ENCODE measurements around the gene CCDC188. TPM values are rescaled to one million over a fixed set of nuclear protein-coding genes. Genes with fewer than 3 reads are reported as not detected.

CCDC188 gene
- total RNA-seq, 6 experiments from 2014 or later = not detected

DNA sequence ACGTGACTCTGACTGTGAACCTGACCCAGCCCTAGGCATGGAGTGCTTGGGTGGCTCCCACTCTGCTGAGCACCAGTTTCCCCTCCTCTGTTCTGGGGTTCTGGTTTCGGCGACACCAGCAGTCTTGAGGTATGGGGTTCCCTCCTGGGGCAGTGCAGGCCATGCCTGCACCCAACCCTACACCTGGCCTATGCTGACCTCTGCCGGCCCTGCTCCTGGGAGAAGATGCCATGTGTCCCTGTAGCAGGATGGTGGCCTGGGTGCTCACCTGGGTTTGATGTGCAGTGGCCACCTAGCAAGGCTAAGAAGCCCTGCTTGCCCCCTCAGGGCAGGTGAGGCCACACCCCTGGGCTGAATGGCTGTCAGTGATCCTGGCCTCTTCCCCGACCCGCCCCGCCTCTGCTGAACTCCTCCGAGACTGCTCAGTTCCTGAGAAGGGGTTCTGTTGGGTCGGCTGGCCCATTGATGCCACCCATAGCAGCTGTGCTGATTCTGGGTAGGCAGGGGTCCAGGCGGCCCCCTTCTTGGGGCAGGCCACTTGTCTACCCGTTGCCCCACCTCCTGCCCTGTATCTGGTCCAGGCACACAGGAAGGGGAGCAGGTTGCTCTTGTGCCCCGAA, 16.8 kb downstream of the CCDC188 start:
- TF ChIP-seq POLR2A (IDR thresholded peaks at IDR 0.05) = no peak
- TF ChIP-seq, protein P1, sequence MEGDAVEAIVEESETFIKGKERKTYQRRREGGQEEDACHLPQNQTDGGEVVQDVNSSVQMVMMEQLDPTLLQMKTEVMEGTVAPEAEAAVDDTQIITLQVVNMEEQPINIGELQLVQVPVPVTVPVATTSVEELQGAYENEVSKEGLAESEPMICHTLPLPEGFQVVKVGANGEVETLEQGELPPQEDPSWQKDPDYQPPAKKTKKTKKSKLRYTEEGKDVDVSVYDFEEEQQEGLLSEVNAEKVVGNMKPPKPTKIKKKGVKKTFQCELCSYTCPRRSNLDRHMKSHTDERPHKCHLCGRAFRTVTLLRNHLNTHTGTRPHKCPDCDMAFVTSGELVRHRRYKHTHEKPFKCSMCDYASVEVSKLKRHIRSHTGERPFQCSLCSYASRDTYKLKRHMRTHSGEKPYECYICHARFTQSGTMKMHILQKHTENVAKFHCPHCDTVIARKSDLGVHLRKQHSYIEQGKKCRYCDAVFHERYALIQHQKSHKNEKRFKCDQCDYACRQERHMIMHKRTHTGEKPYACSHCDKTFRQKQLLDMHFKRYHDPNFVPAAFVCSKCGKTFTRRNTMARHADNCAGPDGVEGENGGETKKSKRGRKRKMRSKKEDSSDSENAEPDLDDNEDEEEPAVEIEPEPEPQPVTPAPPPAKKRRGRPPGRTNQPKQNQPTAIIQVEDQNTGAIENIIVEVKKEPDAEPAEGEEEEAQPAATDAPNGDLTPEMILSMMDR (IDR thresholded peaks at IDR 0.05) = no peak
- Histone ChIP-seq H3K36me3 (no peaks in the 10 kb centered on the region), H3K27me3 (no peaks in the 10 kb centered on the region), H3K4me3 (no peak overlapping the region), H3K9me3 (no peaks in the 10 kb centered on the region), H3K4me1 (peaks cover 0 to 19% (median 9%) of the 10 kb centered on the region in 4 donors), H3K27ac (no peak overlapping the region)
- DNase-seq (no peak), ATAC-seq (no peak)
- no CpG with 5 or more reads among the region's 12 CpGs for WGBS (ENCODE audit: insufficient coverage, low coverage, low lambda C conversion rate, missing lambda C conversion rate)
- intact Hi-C loops (cut with DNase I) = no loop called here

DNA sequence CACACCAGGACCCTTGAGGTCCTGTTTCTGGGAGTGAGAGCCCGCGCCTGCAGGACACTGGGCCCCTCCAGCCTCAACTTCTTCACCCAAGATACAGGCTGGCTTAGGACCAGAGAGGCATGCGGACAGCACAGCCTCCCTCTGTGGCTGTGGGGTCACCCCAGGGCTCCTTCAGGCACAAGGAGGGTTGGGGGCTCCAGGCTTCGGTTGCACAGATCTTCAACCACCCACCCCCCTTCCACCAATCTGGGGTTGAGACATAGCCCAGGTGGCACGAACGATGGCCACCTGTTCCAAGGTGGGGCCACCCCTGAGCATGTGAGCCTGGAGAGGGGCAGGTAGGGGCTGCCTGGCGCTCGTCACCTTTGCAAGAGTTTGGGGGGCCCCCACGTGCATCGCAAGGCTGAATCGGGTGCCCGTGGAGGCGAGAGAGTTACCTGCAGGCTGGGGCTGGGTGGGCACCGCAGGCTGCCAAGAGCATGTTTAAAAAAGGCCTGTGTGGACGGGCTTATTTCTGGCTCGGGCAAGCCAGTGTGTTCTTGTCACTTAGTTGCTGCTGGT, 18.1 kb downstream of the CCDC188 start:
- peaks cover 0 to 29% (median 14%) of the 10 kb centered on the region in 4 donors for H3K4me1 ChIP-seq
- TF ChIP-seq, protein P1 (IDR thresholded peaks at IDR 0.05) = no peak
- TF ChIP-seq POLR2A (IDR thresholded peaks at IDR 0.05) = no peak
- H3K27ac ChIP-seq = no peak overlapping the region
- intact Hi-C loops (cut with DNase I) = no loop called here
- 80% methylated on average over 2 of the region's 16 CpGs for WGBS (ENCODE audit: insufficient coverage, low coverage, low lambda C conversion rate, missing lambda C conversion rate)
- H3K9me3 ChIP-seq = no peaks in the 10 kb centered on the region
- no peaks in the 10 kb centered on the region for H3K27me3 ChIP-seq
- ATAC-seq = no peak
- no peaks in the 10 kb centered on the region for H3K36me3 ChIP-seq
- H3K4me3 ChIP-seq = peak overlapping the region; percentile 53 to 96 (median 87)
- DNase-seq = no peak

DNA sequence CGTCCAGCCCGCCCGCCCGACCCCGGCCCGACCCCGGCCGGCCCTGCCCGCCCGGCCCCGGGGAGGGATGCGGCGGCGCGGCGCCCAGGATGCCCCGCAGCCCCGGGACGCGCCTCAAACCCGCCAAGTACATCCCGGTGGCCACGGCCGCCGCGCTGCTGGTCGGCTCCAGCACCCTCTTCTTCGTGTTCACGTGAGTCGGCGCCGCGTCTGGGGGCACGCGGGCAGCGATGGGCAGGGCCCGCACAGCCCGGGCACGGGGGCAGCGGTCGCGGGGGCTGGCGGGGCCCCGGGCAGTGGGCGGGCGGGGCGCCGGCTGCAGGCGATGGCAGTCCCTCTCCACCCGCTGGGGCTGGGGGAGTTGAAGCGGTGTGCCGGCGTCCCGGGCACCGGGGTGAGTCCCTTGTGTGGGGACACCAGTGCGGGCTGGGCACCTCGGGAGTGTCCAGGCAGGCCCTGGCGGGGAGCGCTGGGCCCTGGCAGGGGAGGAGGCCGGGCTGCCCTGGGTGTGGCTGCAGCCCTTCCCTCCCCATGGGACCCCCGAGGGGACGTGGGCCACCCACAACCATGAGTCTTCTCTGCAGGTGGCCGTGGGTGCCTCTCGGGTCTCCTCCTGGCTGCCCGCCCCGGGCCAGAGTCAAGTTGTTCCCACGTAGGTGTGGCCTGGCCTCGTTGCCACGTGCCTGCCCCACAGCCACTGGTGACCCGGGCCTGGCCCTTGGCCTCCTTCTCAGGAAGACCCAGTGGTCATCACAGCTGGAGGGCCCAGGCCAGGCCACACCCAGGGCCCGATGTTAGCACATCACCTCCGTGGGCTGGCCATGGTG, 18.8 kb downstream of the CCDC188 start:
- H3K27ac ChIP-seq = peak overlapping the region in 2 of 3 donors; percentile 2 to 21
- H3K4me3 ChIP-seq = peak overlapping the region; percentile 53 to 96 (median 87)
- peaks cover 0 to 29% (median 14%) of the 10 kb centered on the region in 4 donors for H3K4me1 ChIP-seq
- peak in 3 of 4 donors; percentile 6 to 14 (median 8) for ATAC-seq
- TF ChIP-seq, protein P1 (IDR thresholded peaks at IDR 0.05) = no peak
- TF ChIP-seq POLR2A (IDR thresholded peaks at IDR 0.05) = no peak
- H3K9me3 ChIP-seq = no peaks in the 10 kb centered on the region
- peak in 2 of 3 donors; percentile 57 to 68 for DNase-seq
- H3K36me3 ChIP-seq = no peaks in the 10 kb centered on the region
- intact Hi-C loops (cut with DNase I) = no loop called here
- WGBS (ENCODE audit: insufficient coverage, low coverage, low lambda C conversion rate, missing lambda C conversion rate) = 0% methylated on average over 4 of the region's 72 CpGs
- no peaks in the 10 kb centered on the region for H3K27me3 ChIP-seq

DNA sequence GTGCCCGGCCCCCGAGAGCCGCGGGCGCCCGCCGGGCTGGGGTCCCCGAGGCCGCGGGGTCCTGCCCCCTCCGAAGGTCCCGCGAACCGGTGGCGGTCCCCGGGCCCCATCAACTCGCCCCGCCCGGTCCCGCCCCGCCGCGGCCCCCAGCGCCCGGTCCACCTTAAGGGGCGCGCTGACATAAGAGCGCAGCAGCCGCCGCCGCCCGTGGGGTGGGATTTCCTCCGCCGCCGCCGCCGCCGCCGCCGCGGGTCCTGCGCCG, 19.3 kb downstream of the CCDC188 start, which contains the start of gene ZDHHC8:
ZDHHC8 (plus strand) TSS at position 208 of the 262 bp plus-strand sequence. CDS start 144 bp downstream, outside the sequence.
- WGBS (ENCODE audit: insufficient coverage, low coverage, low lambda C conversion rate, missing lambda C conversion rate) = no CpG with 5 or more reads among the region's 43 CpGs
- DNase-seq = peak in 1 of 3 donors; percentile 52
- peaks cover 0 to 32% (median 15%) of the 10 kb centered on the region in 4 donors for H3K4me1 ChIP-seq
- no peaks in the 10 kb centered on the region for H3K9me3 ChIP-seq
- H3K4me3 ChIP-seq = peak within 1 kb of the TSS; percentile 54 to 96 (median 87)
- intact Hi-C loops (cut with DNase I) = no loop called here
- peak; percentile 38 to 59 (median 42) for ATAC-seq
- H3K36me3 ChIP-seq = no peaks in the 10 kb centered on the region
- no peaks in the 10 kb centered on the region for H3K27me3 ChIP-seq
- peak within 1 kb of the TSS; percentile 69 to 82 (median 74) for H3K27ac ChIP-seq
- TF ChIP-seq POLR2A (IDR thresholded peaks at IDR 0.05) = no peak
- TF ChIP-seq, protein P1 (IDR thresholded peaks at IDR 0.05) = no peak

All from right lobe of liver (tissue), 6 donors.